Measurements from ENCODE around the gene POC1B.

POC1B gene

DNA sequence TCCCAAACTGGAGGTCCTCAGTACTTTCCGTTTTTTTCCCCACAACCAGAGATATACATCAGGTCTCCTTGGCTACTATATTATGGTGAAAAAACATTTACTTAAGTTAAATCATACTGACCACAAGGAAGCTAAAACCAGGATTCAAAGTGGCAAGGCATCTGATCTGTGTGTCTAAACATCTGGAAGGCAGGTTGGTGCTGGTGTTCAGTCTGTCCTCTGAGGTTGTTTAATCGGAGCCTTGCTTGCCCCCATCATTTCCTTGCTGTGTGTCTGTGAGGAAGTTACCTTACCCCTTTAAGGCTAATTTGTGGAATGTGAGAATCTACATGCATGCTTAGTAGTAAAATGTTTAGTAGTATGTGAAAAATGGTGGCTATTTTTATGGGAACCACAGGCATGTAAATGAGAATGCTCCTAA lies 76.9 kb downstream of the POC1B start:
- no peak overlapping the region for H3K27ac Mint-ChIP-seq
- peaks cover 8% of the 10 kb centered on the region for H3K9me3 Mint-ChIP-seq
- H3K36me3 Mint-ChIP-seq (ENCODE audit: low read depth) = peaks cover 24% of the 10 kb centered on the region
- no peaks in the 10 kb centered on the region for H3K27me3 Mint-ChIP-seq (ENCODE audit: low read depth)
- peaks cover 10% of the 10 kb centered on the region for H3K4me1 Mint-ChIP-seq (ENCODE audit: low read depth)
- no peak overlapping the region for H3K4me3 Mint-ChIP-seq

DNA sequence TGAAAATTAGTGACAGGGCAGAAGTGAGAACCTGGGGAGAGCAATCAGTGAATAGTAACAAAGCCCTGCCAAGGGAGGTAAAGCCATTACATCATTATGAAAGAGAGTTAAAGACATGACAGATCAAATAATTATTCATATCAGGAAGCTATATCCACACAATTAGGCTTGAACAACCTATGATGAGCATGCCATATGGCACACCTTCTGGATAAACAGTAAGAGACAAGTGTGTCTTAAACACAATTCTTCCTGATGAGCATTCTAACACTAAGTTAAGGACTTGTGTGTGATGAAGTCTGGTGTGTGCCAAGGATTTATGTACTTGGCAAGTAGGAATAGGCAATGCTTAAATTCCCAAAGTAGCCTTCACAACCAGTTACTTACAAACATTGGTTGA lies 77.3 kb downstream of the POC1B start:
- Mint-ChIP-seq H3K27me3 (ENCODE audit: low read depth) (no peaks in the 10 kb centered on the region), H3K4me1 (ENCODE audit: low read depth) (peaks cover 10% of the 10 kb centered on the region), H3K4me3 (no peak overlapping the region), H3K27ac (no peak overlapping the region), H3K9me3 (peaks cover 11% of the 10 kb centered on the region), H3K36me3 (ENCODE audit: low read depth) (peaks cover 27% of the 10 kb centered on the region)

DNA sequence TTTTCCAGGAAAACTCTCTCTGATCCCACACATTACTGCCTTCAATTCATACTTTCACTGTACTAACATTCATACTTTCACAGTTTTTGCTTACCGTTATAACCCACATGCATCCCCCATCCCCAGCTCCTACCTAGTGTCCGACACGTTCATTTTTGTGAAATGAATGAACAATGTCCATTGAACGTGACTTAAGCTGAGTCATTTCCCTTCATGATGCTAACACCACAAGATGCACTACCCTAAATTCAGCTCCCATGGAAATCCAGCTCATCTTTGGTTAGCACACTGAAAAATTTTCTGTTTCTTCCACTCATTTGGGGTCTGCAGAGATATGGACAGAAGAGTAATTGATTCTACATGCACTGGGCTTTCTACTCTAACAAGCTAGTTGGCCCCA lies 85.9 kb downstream of the POC1B start:
- Mint-ChIP-seq H3K4me1 (ENCODE audit: low read depth) (peaks cover 11% of the 10 kb centered on the region), H3K36me3 (ENCODE audit: low read depth) (peaks cover 49% of the 10 kb centered on the region), H3K27me3 (ENCODE audit: low read depth) (no peaks in the 10 kb centered on the region), H3K27ac (no peak overlapping the region), H3K4me3 (no peak overlapping the region), H3K9me3 (peaks cover 17% of the 10 kb centered on the region)

DNA sequence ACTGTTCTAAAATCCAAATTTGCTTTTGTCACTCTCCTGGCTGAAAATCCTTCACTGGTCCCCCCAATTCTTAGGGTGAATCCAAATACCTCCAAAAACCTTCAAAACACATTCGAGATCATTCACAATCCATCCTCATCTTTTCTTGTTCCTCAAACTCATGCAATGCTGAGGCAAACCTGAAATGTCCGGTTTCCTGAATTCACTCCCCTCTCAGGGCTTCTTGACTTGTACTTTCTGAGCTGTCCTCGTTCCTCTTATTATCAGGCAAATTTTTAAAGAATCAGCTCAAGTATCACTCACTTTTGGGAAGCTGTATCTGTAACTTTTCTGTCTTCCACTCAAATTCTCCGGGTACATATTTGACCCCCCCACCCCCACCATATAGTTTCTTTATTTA lies 88.6 kb downstream of the POC1B start:
- H3K27ac Mint-ChIP-seq = no peak overlapping the region
- H3K27me3 Mint-ChIP-seq (ENCODE audit: low read depth) = no peaks in the 10 kb centered on the region
- H3K4me1 Mint-ChIP-seq (ENCODE audit: low read depth) = peaks cover 9% of the 10 kb centered on the region
- peaks cover 5% of the 10 kb centered on the region for H3K9me3 Mint-ChIP-seq
- H3K36me3 Mint-ChIP-seq (ENCODE audit: low read depth) = peaks cover 44% of the 10 kb centered on the region
- H3K4me3 Mint-ChIP-seq = no peak overlapping the region

DNA sequence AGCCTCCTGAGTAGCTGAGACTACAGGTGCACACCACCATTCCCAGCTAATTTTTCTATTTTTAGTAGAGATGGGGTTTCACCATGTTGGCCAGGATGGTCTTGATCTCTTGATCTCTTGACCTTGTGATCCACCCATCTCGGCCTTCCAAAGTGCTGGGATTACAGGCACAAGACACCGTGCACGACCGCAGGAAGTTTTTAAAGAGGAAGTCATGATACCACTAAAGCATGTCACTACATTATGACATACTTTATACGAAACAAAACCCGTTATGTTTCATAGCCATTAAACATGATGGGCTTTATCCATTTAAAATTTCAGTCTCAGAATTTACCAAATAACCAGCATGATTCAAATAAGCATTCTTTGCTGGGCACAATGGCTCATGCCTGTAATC lies 89.8 kb downstream of the POC1B start:
- H3K4me1 Mint-ChIP-seq (ENCODE audit: low read depth) = peaks cover 4% of the 10 kb centered on the region
- H3K27me3 Mint-ChIP-seq (ENCODE audit: low read depth) = no peaks in the 10 kb centered on the region
- no peak overlapping the region for H3K27ac Mint-ChIP-seq
- H3K9me3 Mint-ChIP-seq = peaks cover 5% of the 10 kb centered on the region
- H3K36me3 Mint-ChIP-seq (ENCODE audit: low read depth) = peaks cover 34% of the 10 kb centered on the region
- H3K4me3 Mint-ChIP-seq = no peak overlapping the region

DNA sequence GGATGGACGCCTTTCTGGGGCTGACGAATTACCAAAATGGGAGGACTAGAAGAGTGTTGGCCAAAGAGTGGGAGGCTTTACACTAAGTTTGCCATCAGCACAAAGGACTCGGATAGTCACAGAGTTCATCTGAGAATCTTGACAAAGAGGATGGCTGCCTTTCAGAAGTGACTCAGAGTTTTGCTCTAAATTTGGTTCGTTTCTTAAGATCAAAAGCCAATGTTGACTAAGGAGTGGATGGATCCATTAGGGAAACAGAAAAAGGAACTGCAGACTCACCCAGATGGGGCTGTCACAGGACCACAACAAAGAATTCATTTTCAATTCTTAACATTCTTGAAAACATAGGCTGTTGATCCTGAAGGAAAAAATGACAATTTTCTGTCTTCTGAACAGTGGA lies 92.2 kb downstream of the POC1B start:
- H3K27me3 Mint-ChIP-seq (ENCODE audit: low read depth) = no peaks in the 10 kb centered on the region
- H3K27ac Mint-ChIP-seq = no peak overlapping the region
- peaks cover 25% of the 10 kb centered on the region for H3K36me3 Mint-ChIP-seq (ENCODE audit: low read depth)
- H3K4me1 Mint-ChIP-seq (ENCODE audit: low read depth) = peaks cover 17% of the 10 kb centered on the region
- H3K4me3 Mint-ChIP-seq = no peak overlapping the region
- H3K9me3 Mint-ChIP-seq = peaks cover 3% of the 10 kb centered on the region

DNA sequence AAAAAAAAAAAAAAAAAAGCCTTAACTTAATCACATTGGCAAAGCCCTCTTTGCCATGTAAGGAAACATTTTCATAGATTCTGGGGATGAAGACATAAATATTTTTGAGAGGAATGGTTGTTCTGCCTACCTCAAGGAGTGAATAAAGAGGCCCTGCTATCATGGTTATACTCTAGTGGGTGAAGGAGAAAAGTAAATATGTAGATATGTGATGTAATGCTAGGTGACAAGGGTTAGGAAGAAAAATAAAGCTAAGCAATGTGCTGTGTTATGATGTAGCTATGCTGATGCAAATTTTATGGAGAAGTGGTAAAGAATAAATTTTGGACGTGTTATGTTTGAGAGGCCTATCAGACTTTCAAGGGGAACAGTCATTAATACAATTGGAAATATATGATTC lies 93.5 kb downstream of the POC1B start:
- no peak overlapping the region for H3K4me3 Mint-ChIP-seq
- peaks cover 28% of the 10 kb centered on the region for H3K4me1 Mint-ChIP-seq (ENCODE audit: low read depth)
- no peaks in the 10 kb centered on the region for H3K9me3 Mint-ChIP-seq
- no peak overlapping the region for H3K27ac Mint-ChIP-seq
- no peaks in the 10 kb centered on the region for H3K27me3 Mint-ChIP-seq (ENCODE audit: low read depth)
- H3K36me3 Mint-ChIP-seq (ENCODE audit: low read depth) = peaks cover 25% of the 10 kb centered on the region

DNA sequence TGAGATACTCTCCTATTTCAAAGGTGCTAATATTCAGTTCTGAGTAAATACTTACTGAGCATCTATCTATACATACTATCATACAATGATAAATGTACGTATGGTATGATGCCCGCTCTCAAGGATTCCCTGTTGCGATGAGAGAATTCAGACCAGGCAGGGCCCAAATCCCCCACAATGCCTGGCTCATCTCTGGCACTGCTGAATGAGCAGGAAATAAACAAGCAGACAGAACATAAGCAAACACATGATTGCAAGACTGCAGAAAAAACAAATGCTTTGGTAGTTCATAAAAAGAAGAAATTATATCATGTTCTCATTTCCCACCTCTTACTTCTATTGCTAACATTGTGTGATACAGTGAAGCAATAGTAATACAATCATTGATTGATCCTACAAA lies 96.3 kb downstream of the POC1B start:
- Mint-ChIP-seq H3K4me1 (ENCODE audit: low read depth) (peaks cover 34% of the 10 kb centered on the region), H3K27me3 (ENCODE audit: low read depth) (no peaks in the 10 kb centered on the region), H3K27ac (peak overlapping the region; percentile 47), H3K36me3 (ENCODE audit: low read depth) (peaks cover 26% of the 10 kb centered on the region), H3K4me3 (no peak overlapping the region), H3K9me3 (no peaks in the 10 kb centered on the region)

DNA sequence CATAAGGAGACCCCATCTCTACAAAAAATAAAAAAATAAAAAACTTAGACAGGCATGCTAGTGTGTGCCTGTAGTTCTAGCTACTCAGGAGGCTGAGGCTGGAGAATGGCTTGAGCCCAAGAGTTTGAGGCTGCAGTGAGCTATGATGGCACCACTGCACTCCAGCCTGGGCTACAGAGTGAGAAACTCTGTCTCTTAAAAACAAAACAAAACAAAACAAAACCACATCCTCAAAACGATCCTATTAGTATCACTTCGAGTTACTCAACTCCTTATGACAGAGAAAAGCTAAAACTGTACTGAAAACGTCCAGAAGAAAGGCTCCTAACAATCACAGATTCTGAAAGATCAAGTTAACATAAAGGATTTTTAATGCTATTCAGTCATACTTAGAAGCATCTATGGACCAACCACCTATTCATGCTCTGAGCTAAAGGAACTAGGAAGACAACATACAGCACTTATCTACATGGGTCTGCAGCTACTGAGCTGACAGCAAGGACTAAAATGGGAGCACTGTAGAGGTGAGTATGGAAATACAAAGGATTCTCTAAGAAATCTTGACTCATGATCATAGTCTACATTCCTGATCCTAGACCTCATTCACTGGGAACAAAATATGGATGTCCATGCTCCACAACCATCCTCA lies 98.2 kb downstream of the POC1B start:
- Mint-ChIP-seq H3K36me3 (ENCODE audit: low read depth) (peaks cover 30% of the 10 kb centered on the region), H3K27ac (peak overlapping the region; percentile 95)

DNA sequence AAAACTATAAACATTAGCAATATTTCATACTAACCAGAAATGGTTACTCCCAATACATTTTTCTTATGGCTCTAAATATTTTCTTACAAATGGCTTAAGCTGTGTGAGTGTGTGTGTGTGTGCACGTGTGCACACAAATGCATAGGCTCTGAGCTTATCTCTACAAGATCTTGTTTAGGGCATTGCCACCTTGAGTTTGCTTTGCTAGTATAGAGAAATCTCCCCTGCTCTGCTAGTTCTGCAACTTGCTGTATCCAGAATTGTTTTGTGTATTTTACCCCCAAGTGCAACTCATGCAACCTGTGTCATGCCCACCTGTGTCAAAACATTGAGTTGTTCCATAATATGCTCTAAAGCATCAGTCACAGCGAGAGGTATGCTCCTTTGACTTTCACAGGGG lies 101.0 kb downstream of the POC1B start:
- Mint-ChIP-seq H3K36me3 (ENCODE audit: low read depth) (peaks cover 34% of the 10 kb centered on the region), H3K9me3 (no peaks in the 10 kb centered on the region), H3K27ac (no peak overlapping the region), H3K4me1 (ENCODE audit: low read depth) (peaks cover 40% of the 10 kb centered on the region), H3K27me3 (ENCODE audit: low read depth) (no peaks in the 10 kb centered on the region), H3K4me3 (no peak overlapping the region)

More for the DNA sequence above, 98.2 kb downstream of the POC1B start:
- Mint-ChIP-seq H3K4me1 (ENCODE audit: low read depth) (peaks cover 41% of the 10 kb centered on the region), H3K9me3 (no peaks in the 10 kb centered on the region), H3K27me3 (ENCODE audit: low read depth) (no peaks in the 10 kb centered on the region), H3K4me3 (peak overlapping the region; percentile 66)

DNA sequence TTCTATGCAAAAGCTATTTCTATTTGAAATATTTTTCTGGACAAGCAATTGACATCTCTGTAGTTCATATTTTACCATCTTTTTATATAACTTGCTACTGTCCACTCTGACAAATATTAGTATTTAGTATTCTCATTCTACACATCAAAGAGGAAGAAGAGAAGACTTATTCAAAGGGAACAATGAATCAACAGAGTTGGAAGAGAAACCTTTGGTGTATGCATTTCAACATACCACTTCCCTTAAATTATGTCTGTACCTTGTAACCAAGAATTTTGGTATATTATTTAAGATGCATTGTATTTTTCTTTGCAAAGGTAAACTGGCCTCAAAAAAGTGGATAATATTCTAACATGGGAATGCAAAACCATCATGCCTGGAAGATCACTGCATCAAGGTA lies 101.5 kb downstream of the POC1B start:
- Mint-ChIP-seq H3K36me3 (ENCODE audit: low read depth) (peaks cover 34% of the 10 kb centered on the region), H3K27ac (no peak overlapping the region), H3K9me3 (no peaks in the 10 kb centered on the region), H3K4me3 (no peak overlapping the region), H3K4me1 (ENCODE audit: low read depth) (peaks cover 36% of the 10 kb centered on the region), H3K27me3 (ENCODE audit: low read depth) (no peaks in the 10 kb centered on the region)

DNA sequence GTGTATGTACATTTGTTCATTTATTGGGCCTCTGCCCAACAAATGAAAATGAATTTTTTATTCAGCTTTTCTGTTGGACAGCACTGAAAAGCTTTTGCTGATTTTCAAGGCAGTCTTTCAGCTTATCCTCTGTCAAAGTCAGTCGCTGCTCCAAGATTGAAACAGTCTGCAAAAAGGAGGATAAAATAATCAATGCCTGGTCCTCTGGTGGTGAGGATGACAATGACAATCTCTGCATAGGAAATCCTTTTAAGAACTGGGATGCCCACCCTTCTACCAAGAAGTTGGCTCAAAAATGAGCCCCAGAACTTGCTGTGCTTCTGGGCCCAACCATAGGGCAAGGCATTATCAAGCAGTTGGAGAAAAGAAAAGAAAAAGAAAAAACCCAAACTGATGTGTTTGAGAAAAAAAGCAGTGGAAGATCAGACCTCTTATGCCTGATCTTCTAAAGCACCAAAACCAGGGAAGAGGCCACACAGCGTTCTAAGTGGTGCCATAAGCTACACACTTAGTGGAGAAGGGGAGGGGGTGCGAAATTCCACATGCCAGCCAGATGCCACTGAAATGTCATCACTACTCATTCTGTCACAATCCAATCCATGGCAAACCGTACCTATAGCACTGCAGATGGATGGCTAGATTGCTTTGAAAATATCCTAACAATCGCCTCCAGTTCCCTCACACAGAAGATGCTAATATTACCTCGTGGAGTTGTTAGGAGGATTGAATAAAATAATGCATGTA lies 104.6 kb downstream of the POC1B start:
- Mint-ChIP-seq H3K27ac (no peak overlapping the region), H3K4me1 (ENCODE audit: low read depth) (peaks cover 12% of the 10 kb centered on the region), H3K9me3 (no peaks in the 10 kb centered on the region), H3K36me3 (ENCODE audit: low read depth) (peaks cover 42% of the 10 kb centered on the region), H3K27me3 (ENCODE audit: low read depth) (no peaks in the 10 kb centered on the region), H3K4me3 (no peak overlapping the region)

DNA sequence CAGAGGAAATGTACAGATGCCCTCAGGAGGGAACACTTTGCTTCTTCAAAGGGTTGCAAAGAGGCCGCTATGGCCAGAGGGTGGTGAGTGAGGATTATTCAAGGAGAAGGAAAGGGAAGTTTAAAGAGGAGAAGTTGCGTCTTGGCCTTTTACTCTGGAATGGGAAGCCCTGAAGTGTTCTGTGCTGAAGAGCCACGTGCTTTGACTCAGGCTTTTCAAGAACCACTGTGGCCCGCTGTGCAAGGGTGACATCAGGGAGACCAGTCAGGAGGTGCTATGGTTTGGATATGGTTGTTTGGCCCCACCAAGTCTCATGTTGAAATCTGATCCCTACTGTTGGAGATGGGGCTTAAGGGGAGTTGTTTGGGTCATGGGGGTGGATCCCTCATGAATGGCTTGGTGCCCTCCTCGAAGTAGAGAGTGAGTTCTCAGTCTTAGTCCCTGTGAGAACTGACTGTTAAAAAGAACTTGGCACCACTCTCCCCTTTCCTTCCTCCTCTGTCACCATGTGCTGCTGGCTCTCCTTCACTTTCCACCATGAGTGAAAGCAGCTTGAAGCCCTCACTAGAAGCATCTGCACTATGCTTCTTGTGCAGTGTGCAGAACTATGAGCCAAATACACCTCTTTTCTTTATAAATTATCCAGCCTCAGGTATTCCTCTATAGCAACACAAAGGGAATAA lies 107.5 kb downstream of the POC1B start:
- peaks cover 4% of the 10 kb centered on the region for H3K4me1 Mint-ChIP-seq (ENCODE audit: low read depth)

DNA sequence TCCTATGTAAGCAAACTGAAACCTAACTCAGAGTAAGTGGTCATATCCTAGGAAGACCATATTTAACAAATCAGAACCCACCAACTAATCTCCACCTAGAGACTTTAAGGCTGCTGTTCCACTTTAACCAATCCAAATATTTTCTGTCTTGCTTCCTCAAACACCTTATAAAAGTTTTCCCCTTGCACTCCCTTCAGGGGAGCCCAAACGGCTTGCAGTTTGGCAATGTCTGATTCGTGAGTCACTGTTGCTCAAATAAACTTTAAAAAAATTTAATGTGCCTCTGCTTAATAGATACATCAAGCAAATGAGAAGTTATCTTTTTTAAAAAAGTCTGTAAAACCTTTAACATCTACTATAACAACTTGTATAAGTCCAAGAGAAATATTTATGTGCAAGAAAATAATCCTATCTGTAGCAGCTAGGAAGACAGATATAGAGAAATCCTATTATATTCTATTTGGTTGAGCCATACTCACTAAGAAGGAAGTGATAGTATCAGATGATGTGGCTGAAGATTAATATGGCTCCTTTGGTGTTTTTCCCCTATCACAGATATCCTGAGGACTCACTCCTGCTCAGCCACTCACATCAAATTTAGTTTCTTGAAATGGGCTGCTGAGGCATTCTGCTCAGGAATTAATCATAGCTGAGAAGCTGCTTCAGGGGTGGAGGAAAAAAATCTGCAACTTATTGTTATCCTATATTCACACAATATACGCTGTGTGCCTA lies 108.4 kb downstream of the POC1B start:
- no peaks in the 10 kb centered on the region for H3K27me3 Mint-ChIP-seq (ENCODE audit: low read depth)
- H3K27ac Mint-ChIP-seq = no peak overlapping the region
- no peak overlapping the region for H3K4me3 Mint-ChIP-seq

More for the DNA sequence above, 107.5 kb downstream of the POC1B start:
- no peaks in the 10 kb centered on the region for H3K9me3 Mint-ChIP-seq
- H3K27ac Mint-ChIP-seq = no peak overlapping the region
- no peak overlapping the region for H3K4me3 Mint-ChIP-seq
- peaks cover 24% of the 10 kb centered on the region for H3K36me3 Mint-ChIP-seq (ENCODE audit: low read depth)
- no peaks in the 10 kb centered on the region for H3K27me3 Mint-ChIP-seq (ENCODE audit: low read depth)

More for the DNA sequence above, 108.4 kb downstream of the POC1B start:
- peaks cover 22% of the 10 kb centered on the region for H3K36me3 Mint-ChIP-seq (ENCODE audit: low read depth)
- no peaks in the 10 kb centered on the region for H3K9me3 Mint-ChIP-seq
- peaks cover 4% of the 10 kb centered on the region for H3K4me1 Mint-ChIP-seq (ENCODE audit: low read depth)

Measured in T-helper 1 cell treated with Interleukin-12 subunit alpha and Interleukin-12 subunit beta and Interleukin-4 antibody, amounts not matched to agents 30 μg/mL and 1 μg/mL, for 36 hours (primary cell).